BJ (cell line): ENCODE measurements around the gene PTPRK. TPM values are rescaled to one million over a fixed set of nuclear protein-coding genes. Genes with fewer than 3 reads are reported as not detected.

Experiments
- CTCF ChIA-PET: fragments of 350-600 bp; formaldehyde crosslinking; extraction: SDS; loops from one replicate; lab custom pipeline; 2021; ENCODE audit warnings: antibody characterized with exemption, inconsistent platforms; lab: Yijun Ruan, JAX
- POLR2A ChIA-PET: fragments of 300-600 bp; sonication (Branson Sonifier 250); formaldehyde crosslinking; extraction: SDS; loops from one replicate; lab custom pipeline; 2021; ENCODE audit warnings: antibody characterized with exemption; lab: Charles Lee
- DNase-seq: peaks from one replicate; pipeline ENCODE4 v3.0.0-alpha.2; 2011; ENCODE audit warnings: low read depth
- H3K27me3 ChIP-seq: 2 replicates; pipeline ENCODE4 v1.6.0; 2011; ENCODE audit warnings: low read length; ENCODE audit not compliant: control insufficient read depth, insufficient read depth
- H3K36me3 ChIP-seq: 2 replicates; pipeline ENCODE4 v1.5.1; 2011; ENCODE audit warnings: low read length; ENCODE audit not compliant: control insufficient read depth, insufficient read depth
- H3K4me3 ChIP-seq: 2 replicates; pipeline ENCODE4 v1.5.1; 2011; ENCODE audit warnings: low read depth, mild to moderate bottlenecking, control low read depth, low read length
- polyA plus RNA-seq: library from polyadenylated mRNA; depleted of rRNA; stranded (reverse); fragments of >200 nt; gene quantifications from 2 replicates; pipeline ENCODE4 v1.2.3, GENCODE V29; 2011
- TF ChIP-seq, protein P1 (sequence below): IDR thresholded peaks from 2 replicates; pipeline ENCODE4 v1.5.1; 2011; ENCODE audit warnings: low read depth, mild to moderate bottlenecking, control low read depth, inconsistent platforms, low read length, moderate library complexity; ENCODE audit not compliant: insufficient read depth

Gene PTPRK
- polyA plus RNA-seq, 1 experiment: 18.5 TPM

- no peaks in the 10 kb centered on the region for H3K36me3 ChIP-seq
- POLR2A ChIA-PET: no interaction called here
- H3K4me3 ChIP-seq: no peak overlapping the region
- no peaks in the 10 kb centered on the region for H3K27me3 ChIP-seq
- DNase-seq: no peak
- CTCF ChIA-PET: no interaction called here
- TF ChIP-seq, protein P1, sequence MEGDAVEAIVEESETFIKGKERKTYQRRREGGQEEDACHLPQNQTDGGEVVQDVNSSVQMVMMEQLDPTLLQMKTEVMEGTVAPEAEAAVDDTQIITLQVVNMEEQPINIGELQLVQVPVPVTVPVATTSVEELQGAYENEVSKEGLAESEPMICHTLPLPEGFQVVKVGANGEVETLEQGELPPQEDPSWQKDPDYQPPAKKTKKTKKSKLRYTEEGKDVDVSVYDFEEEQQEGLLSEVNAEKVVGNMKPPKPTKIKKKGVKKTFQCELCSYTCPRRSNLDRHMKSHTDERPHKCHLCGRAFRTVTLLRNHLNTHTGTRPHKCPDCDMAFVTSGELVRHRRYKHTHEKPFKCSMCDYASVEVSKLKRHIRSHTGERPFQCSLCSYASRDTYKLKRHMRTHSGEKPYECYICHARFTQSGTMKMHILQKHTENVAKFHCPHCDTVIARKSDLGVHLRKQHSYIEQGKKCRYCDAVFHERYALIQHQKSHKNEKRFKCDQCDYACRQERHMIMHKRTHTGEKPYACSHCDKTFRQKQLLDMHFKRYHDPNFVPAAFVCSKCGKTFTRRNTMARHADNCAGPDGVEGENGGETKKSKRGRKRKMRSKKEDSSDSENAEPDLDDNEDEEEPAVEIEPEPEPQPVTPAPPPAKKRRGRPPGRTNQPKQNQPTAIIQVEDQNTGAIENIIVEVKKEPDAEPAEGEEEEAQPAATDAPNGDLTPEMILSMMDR: no peak
These were observed 6.5 kb downstream of the PTPRK start for GRCh38 chr6:128513878-128514277.

- CTCF ChIA-PET: interaction anchor here (1.1 kb wide), 1 partner anchor 10 kb away, joined by 3 read pairs; no protein-coding TSS in a partner anchor
- TF ChIP-seq, protein P1: no peak
- no peak for DNase-seq
- H3K36me3 ChIP-seq: no peaks in the 10 kb centered on the region
- POLR2A ChIA-PET: no interaction called here
- no peaks in the 10 kb centered on the region for H3K27me3 ChIP-seq
- H3K4me3 ChIP-seq: no peak overlapping the region
These were observed 8.1 kb downstream of the PTPRK start for GRCh38 chr6:128512296-128512695.

GRCh38 chr6:128511506-128511905, 8.9 kb downstream of the PTPRK start:
- CTCF ChIA-PET: interaction anchor here (1.1 kb wide), 1 partner anchor 9 kb away, joined by 3 read pairs; no protein-coding TSS in a partner anchor
- H3K27me3 ChIP-seq: no peaks in the 10 kb centered on the region
- POLR2A ChIA-PET: no interaction called here
- DNase-seq: no peak
- H3K36me3 ChIP-seq: no peaks in the 10 kb centered on the region
- TF ChIP-seq, protein P1: no peak
- H3K4me3 ChIP-seq: no peak overlapping the region

- POLR2A ChIA-PET: no interaction called here
- CTCF ChIA-PET: no interaction called here
- Histone ChIP-seq H3K27me3 (no peaks in the 10 kb centered on the region), H3K4me3 (no peak overlapping the region), H3K36me3 (no peaks in the 10 kb centered on the region)
- TF ChIP-seq, protein P1: no peak
- DNase-seq: no peak
These were observed 10.7 kb downstream of the PTPRK start for GRCh38 chr6:128509709-128510108.

GRCh38 chr6:128508588-128509296, 11.7 kb downstream of the PTPRK start:
- Histone ChIP-seq H3K27me3 (no peaks in the 10 kb centered on the region), H3K4me3 (no peak overlapping the region), H3K36me3 (no peaks in the 10 kb centered on the region)
- TF ChIP-seq, protein P1: no peak
- ChIA-PET CTCF (no interaction called here), POLR2A (no interaction called here)
- peak; percentile 48 for DNase-seq
